ENCODE data around the gene TUBB4B.
A peak's percentile ranks its signal among the peaks of the same experiment; 100 is the strongest.

Gene TUBB4B

GRCh38 chr9:137213160-137214060 lies 27.7 kb upstream of the TUBB4B start:
- no peak for DNase-seq

GRCh38 chr9:137214620-137215019 lies 26.5 kb upstream of the TUBB4B start:
- no peak for DNase-seq

DNA sequence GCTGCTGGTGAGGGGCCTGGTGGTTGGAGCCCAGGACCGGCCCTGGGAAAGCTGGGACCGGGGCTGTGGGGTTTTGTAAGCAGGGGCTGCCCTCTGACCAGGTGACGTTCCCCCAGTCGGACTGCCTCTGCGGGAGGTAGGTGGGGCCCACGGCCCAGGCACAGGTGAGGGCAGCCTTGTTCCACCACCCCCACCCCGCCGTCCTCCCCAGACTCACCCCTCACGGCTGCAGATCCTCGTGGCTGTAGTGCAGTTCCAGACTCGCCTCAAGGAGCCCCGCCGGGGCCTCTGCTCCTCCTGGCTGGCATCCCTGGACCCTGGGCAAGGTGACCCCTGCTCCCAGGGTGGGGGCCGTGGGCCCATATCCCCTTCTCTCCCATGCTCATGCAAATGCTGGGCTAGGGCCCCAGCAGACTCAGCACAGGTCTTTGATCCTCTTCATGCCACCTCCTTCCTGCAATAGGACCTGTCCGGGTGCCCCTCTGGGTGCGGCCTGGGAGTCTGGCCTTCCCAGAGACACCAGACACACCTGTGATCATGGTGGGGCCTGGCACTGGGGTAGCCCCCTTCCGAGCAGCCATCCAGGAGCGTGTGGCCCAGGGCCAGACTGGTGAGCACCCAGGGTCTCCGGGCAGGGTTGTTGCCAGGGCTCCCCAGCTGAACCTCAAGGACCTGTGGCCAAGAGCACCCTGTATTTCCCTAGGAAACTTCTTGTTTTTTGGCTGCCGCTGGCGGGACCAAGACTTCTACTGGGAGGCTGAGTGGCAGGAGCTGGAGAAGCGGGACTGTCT lies 25.7 kb upstream of the TUBB4B start:
- no peak for DNase-seq

GRCh38 chr9:137216188-137216965 lies 24.7 kb upstream of the TUBB4B start:
- no peak for DNase-seq

DNA sequence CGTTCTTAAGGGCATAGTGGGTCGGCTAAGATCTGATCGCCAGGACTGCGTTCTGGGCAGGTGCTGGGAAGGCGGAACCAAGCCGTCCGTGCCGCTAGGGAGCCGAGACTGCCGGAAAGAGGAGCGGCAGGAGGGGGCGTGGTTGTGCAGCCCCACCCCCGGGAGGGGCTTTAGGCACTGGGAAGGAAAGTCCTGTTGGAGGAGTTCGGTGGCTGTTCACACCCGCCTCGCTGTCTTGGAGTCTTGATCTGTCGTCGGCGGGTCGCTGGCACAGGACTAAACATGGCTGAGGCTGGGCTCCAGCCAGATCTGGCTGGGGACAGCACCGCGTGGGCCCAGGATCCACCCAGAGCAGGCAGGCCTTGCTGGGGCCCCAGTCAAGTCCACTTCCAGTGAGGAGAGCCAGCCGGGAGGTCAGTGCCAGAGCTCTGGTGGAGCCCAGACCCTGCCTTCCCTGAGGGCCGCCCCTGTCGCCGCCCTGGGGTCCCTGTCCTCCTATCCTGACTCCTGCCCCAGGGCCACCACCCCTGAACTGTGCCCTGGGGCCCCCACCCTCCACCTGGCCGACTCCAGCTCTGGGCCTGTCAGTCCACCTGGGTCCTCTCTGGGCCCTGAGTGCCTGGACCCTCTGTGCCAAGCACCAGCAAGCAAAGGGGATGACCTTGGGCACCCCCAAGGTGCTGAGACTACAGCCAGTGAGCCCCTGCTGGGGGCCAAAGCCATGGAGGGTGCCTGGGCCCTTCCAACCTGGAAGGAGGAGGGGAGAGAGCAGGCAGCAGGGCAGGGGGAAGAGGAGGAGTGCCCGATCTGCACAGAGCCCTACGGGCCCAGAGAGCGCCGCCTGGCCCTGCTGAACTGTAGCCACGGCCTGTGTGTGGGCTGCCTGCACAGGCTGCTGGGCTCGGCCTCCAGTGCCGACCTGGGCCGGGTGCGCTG lies 23.5 kb upstream of the TUBB4B start:
- peak; percentile 74 to 76 for DNase-seq

GRCh38 chr9:137218212-137218753 lies 22.8 kb upstream of the TUBB4B start:
- DNase-seq, result no peak

DNA sequence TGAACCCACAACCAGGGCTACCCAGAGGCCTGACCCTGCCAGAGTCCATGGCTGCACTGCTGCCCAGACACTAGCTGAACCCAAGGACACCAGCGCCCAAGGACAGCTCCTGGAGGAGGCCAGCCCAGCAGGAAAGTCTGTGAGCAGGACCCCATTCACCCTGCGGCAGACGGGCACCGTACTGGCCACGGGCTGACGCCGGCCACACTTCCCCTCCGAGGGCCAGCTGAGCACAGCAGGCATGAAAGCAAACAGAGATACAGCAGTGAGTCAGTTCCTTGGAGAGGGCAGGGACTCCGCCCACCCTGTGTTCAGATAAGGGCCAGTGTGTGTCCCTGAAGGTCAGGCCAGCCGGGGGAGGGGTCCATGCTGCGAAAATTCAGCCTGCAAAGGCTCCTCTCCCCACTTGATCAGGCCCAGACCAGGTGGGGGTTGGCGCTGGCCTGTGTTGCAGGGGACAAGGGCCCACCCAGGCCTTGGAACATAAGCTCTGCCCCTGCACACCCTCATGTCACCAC lies 22.3 kb upstream of the TUBB4B start:
- DNase-seq, result no peak

- no peak for DNase-seq
Observed at GRCh38 chr9:137219757-137220316, 21.2 kb upstream of the TUBB4B start.

- no peak for DNase-seq
Observed at GRCh38 chr9:137220317-137221094, 20.6 kb upstream of the TUBB4B start.

GRCh38 chr9:137221095-137221505 lies 20.0 kb upstream of the TUBB4B start:
- DNase-seq, result no peak

DNA sequence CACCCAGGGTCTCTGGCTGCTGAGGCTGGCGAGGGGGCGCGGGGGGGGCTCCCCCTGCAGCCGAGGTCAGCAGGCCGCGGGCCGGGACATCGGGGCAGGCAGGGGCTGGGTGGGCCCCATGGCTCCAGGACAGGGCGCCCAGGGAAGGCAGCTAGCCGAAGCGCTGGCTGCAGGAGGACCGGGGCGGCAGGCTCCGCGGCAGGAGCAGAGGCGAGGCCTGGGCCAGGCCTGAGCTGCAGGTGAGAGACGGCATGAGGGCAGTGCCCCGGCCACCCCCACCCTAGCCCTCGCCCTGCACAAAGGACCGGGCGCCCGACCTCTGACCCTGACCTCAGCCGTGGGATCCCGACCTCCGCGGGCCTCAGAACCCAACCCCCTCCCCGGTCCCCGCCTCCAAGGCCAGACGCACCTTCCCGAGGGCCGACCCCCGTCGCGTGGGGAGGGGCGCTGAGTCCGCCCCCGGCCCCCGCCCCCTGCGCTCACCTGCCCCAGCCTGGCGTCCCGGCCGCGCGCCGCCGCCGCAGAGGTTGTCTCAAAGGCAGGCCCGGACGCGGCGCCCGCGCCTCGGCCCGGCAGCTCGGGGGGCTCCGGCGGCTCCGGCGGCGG lies 19.5 kb upstream of the TUBB4B start:
- DNase-seq, result no peak

DNA sequence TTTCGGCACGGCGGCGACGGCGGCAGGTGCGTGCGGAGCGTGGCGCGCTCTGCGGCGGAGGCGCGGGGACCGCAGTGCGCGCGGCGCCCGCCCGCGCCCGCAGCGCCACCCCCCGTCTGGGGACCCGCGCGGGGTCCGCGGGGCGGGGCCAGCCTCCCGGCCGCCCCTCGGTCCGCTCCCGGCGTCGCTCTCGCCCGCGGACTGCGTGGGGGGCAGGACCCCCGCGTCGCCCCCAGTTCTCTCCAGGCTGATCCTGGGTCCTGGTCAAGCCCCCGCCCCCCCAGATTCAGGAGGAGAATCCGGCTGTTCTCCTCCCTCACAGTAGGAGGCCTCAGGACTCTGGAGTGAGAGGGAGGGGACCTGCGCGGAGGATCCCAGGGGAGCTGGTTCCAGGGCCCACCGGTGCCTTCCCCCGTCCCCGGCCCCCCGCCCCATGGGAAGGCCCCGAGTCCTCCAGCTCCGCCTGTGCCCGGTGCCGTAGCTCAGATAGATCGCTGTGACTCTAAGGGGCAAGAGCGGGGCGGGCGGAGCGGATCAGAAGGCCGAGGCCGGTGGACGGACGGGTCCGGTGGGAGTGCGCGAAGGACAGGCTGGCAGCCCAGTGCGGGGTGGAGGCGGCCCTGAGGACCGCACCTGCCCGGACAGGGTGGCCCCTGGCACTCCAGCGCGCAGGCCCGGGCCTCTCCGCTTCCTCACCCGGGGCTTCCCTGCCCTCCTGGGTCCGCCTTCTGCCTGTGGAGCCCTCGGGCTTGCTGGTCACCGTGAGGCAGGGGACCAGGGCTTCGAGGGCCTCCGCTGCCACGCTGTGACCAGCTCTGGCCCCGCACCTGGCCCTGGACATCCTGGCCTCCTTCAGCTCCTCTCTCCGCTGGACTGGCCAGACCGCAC lies 18.7 kb upstream of the TUBB4B start, which contains the start of gene RNF208:
RNF208 (minus strand) TSS at position 51 of the 888 bp plus-strand sequence. CDS start 1,028 bp downstream, outside the sequence.
- no peak for DNase-seq

GRCh38 chr9:137223078-137223970 lies 17.8 kb upstream of the TUBB4B start:
- DNase-seq, result peak; percentile 95

DNA sequence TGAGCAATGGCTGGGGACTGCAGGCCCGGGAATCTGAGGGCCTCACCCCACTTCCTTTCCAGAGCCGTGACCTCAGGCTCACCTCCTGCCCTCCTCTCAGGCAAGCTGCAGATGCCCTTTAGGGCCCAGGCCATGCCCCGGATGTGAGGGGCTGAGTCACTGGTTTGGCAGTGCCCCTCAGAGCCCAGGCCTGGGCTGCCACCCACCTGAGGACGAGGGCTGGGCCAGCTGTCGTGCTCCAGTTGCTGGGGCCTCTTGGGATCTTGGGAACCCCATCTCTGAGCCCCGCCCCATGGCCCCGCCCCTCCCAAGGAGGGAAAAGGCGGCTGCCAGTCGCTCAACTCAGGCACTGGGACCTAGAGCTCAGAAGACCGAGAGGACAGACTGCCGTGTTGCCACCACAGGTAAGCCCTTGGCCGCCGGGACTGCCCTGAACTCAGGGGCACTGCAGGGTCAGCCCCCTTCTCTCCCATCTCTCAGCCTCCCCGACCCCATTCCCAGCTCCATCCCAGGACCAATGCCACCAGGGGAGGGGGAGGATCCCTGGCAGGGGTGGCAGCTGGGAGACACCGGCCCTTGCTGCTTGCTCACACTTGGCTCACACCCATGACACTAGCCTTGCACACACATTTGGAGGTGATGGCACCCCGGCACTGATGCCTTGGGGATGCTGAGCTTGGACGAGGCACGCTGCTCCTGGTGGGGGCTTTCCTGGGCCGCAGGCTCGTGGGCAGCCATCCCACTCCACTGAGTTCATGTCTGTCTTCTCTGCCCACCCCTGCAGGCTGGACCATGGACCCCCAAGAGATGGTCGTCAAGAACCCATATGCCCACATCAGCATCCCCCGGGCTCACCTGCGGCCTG lies 16.0 kb upstream of the TUBB4B start, which contains the start of gene CYSRT1:
CYSRT1 (plus strand) TSS at position 345 of the 865 bp plus-strand sequence; CDS start at position 793, 448 bp downstream.
- DNase-seq, result no peak

DNA sequence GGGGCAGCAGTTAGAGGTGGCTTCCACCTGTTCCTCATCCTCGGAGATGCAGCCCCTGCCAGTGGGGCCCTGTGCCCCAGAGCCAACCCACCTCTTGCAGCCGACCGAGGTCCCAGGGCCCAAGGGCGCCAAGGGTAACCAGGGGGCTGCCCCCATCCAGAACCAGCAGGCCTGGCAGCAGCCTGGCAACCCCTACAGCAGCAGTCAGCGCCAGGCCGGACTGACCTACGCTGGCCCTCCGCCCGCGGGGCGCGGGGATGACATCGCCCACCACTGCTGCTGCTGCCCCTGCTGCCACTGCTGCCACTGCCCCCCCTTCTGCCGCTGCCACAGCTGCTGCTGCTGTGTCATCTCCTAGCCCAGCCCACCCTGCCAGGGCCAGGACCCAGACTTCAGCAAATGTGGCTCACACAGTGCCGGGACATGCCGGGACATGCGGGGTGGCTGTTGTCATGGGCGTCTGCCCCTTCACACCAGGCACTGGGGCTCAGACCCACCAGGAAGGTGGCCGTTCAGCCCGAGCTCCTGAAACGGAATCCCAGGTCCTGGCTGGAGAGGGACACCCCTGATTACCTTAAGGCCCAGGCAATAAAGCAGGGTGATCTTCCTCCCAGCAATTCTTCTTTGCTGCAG lies 15.3 kb upstream of the TUBB4B start:
- DNase-seq, result no peak
